NT2/D1 (cell line): ENCODE data around the gene PLS1.

Source experiments
- DNase-seq: peaks from one replicate; pipeline ENCODE4 v3.0.0-alpha.2; 2011; ENCODE audit warnings: low read depth, low spot score
- H3K27me3 ChIP-seq: 2 replicates; pipeline ENCODE4 v1.6.0; 2011; ENCODE audit warnings: mild to moderate bottlenecking; ENCODE audit not compliant: insufficient read length, insufficient read depth
- H3K36me3 ChIP-seq: 2 replicates; pipeline ENCODE4 v1.6.1; 2011; ENCODE audit warnings: mild to moderate bottlenecking, low read length, mixed read lengths; ENCODE audit not compliant: insufficient read depth, insufficient read length
- H3K4me1 ChIP-seq: 2 replicates; pipeline ENCODE4 v1.5.1; 2011; ENCODE audit not compliant: insufficient read depth, insufficient read length
- H3K4me3 ChIP-seq: 2 replicates; pipeline ENCODE4 v1.5.1; 2011; ENCODE audit warnings: low read depth; ENCODE audit not compliant: insufficient read length
- H3K9ac ChIP-seq: 2 replicates; pipeline ENCODE4 v1.6.0; 2011; ENCODE audit warnings: low read depth; ENCODE audit not compliant: insufficient read length
- H3K9me3 ChIP-seq: 2 replicates; pipeline ENCODE4 v1.5.1; 2011; ENCODE audit warnings: mild to moderate bottlenecking, low read length; ENCODE audit not compliant: insufficient read depth
- SUZ12 ChIP-seq: IDR thresholded peaks from 2 replicates; pipeline ENCODE4 v1.6.1; 2011; ENCODE audit not compliant: insufficient read length, insufficient read depth; ENCODE audit errors: extremely low read depth
- YY1 ChIP-seq: IDR thresholded peaks from 2 replicates; pipeline ENCODE4 v1.6.1; 2011; ENCODE audit not compliant: insufficient read length, insufficient read depth
- ZNF274 ChIP-seq: IDR thresholded peaks from 2 replicates; pipeline ENCODE4 v1.6.1; 2011; ENCODE audit warnings: mild to moderate bottlenecking, low read depth, low read length

Gene PLS1

GRCh38 chr3:142650001-142650693 is 54.0 kb downstream of the PLS1 start:
- Histone ChIP-seq H3K4me1 (no peaks in the 10 kb centered on the region), H3K9me3 (no peaks in the 10 kb centered on the region), H3K27me3 (no peaks in the 10 kb centered on the region), H3K4me3 (no peak overlapping the region), H3K36me3 (no peaks in the 10 kb centered on the region), H3K9ac (no peak overlapping the region)
- DNase-seq, result no peak
- TF ChIP-seq ZNF274 (no peak), YY1 (no peak), SUZ12 (no peak)

GRCh38 chr3:142651711-142652110 is 55.5 kb downstream of the PLS1 start:
- no peak overlapping the region for H3K4me3 ChIP-seq
- no peak for DNase-seq
- no peaks in the 10 kb centered on the region for H3K9me3 ChIP-seq
- no peak for TF ChIP-seq SUZ12
- no peak for TF ChIP-seq ZNF274
- no peak for TF ChIP-seq YY1
- H3K36me3 ChIP-seq, result no peaks in the 10 kb centered on the region
- H3K27me3 ChIP-seq, result no peaks in the 10 kb centered on the region
- H3K4me1 ChIP-seq, result no peaks in the 10 kb centered on the region
- no peak overlapping the region for H3K9ac ChIP-seq

GRCh38 chr3:142652826-142653292 is 56.7 kb downstream of the PLS1 start:
- H3K9me3 ChIP-seq, result no peaks in the 10 kb centered on the region
- no peaks in the 10 kb centered on the region for H3K4me1 ChIP-seq
- H3K36me3 ChIP-seq, result no peaks in the 10 kb centered on the region
- H3K9ac ChIP-seq, result no peak overlapping the region
- H3K4me3 ChIP-seq, result no peak overlapping the region
- TF ChIP-seq SUZ12 (no peak), ZNF274 (no peak), YY1 (no peak)
- DNase-seq, result no peak
- H3K27me3 ChIP-seq, result no peaks in the 10 kb centered on the region

GRCh38 chr3:142656575-142656974 is 60.4 kb downstream of the PLS1 start:
- no peak for TF ChIP-seq YY1
- TF ChIP-seq SUZ12, result no peak
- TF ChIP-seq ZNF274, result no peak
- H3K9me3 ChIP-seq, result no peaks in the 10 kb centered on the region
- H3K4me3 ChIP-seq, result no peak overlapping the region
- no peaks in the 10 kb centered on the region for H3K27me3 ChIP-seq
- no peaks in the 10 kb centered on the region for H3K4me1 ChIP-seq
- DNase-seq, result no peak
- H3K36me3 ChIP-seq, result no peaks in the 10 kb centered on the region
- no peak overlapping the region for H3K9ac ChIP-seq

- no peaks in the 10 kb centered on the region for H3K9me3 ChIP-seq
- H3K4me1 ChIP-seq, result no peaks in the 10 kb centered on the region
- no peaks in the 10 kb centered on the region for H3K36me3 ChIP-seq
- TF ChIP-seq SUZ12, result no peak
- no peak for TF ChIP-seq YY1
- TF ChIP-seq ZNF274, result no peak
- H3K9ac ChIP-seq, result no peak overlapping the region
- no peak overlapping the region for H3K4me3 ChIP-seq
- H3K27me3 ChIP-seq, result no peaks in the 10 kb centered on the region
- no peak for DNase-seq
Observed at GRCh38 chr3:142657033-142657432, 60.8 kb downstream of the PLS1 start.

- no peaks in the 10 kb centered on the region for H3K27me3 ChIP-seq
- DNase-seq, result no peak
- H3K9me3 ChIP-seq, result no peaks in the 10 kb centered on the region
- H3K36me3 ChIP-seq, result no peaks in the 10 kb centered on the region
- no peak overlapping the region for H3K9ac ChIP-seq
- TF ChIP-seq YY1 (no peak), SUZ12 (no peak), ZNF274 (no peak)
- no peak overlapping the region for H3K4me3 ChIP-seq
- H3K4me1 ChIP-seq, result no peaks in the 10 kb centered on the region
Observed at GRCh38 chr3:142660383-142660782, 64.2 kb downstream of the PLS1 start.

GRCh38 chr3:142660893-142661292 is 64.7 kb downstream of the PLS1 start:
- Histone ChIP-seq H3K36me3 (no peaks in the 10 kb centered on the region), H3K9me3 (no peaks in the 10 kb centered on the region), H3K27me3 (no peaks in the 10 kb centered on the region), H3K9ac (no peak overlapping the region), H3K4me1 (no peaks in the 10 kb centered on the region), H3K4me3 (no peak overlapping the region)
- DNase-seq, result no peak
- no peak for TF ChIP-seq SUZ12
- TF ChIP-seq YY1, result no peak
- no peak for TF ChIP-seq ZNF274
